ENCODE measurements around the gene PRPF8. TPM values are rescaled to one million over a fixed set of nuclear protein-coding genes. Genes with fewer than 3 reads are reported as not detected.

Gene PRPF8
- 100 to 1,000 TPM; 145 to 281 (median 182) TPM for total RNA-seq

DNA sequence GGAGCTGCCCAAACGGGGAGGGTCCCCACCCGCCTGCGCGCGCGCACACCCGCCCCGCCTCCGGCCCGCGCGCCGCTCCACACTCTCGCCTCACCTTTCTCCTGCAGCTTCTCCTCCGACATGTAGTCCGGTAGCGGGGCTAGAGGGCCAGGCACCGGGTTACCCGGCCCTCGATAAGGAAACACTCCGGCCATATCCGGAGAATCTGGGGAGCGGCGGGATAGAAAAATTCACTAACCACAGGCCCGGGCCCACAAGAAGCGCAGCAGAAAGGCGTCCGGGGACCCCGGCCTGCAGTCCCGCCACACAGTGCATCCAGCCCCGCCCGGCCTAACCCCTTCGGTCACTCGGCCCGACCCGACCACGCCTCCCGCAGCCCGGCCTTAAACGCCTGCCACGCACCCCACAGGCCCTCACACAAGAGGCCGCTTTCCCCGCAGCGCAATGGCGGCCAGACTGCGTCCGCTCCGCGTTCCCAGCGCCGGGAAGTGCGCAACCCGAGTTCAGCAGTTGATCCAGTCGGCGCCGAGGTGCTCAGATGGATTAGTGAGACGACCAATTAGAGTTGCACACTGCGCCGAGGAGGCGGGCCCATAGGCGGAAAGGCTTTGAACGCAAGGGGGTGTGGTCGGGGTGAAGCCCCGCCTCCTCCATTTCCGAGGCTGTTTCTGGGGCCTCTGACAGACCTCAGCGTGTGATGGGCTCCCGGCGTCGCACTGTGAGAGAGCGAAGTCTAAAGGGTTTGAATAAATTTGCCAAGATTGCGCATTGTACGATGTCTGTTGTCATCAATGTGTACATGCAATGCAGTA, at the start of gene PRPF8:
TSS of gene PRPF8 (minus strand) at position 490 of the 812 bp plus-strand sequence. CDS start at position 194, 296 bp downstream.
- TF ChIP-seq, protein P1, sequence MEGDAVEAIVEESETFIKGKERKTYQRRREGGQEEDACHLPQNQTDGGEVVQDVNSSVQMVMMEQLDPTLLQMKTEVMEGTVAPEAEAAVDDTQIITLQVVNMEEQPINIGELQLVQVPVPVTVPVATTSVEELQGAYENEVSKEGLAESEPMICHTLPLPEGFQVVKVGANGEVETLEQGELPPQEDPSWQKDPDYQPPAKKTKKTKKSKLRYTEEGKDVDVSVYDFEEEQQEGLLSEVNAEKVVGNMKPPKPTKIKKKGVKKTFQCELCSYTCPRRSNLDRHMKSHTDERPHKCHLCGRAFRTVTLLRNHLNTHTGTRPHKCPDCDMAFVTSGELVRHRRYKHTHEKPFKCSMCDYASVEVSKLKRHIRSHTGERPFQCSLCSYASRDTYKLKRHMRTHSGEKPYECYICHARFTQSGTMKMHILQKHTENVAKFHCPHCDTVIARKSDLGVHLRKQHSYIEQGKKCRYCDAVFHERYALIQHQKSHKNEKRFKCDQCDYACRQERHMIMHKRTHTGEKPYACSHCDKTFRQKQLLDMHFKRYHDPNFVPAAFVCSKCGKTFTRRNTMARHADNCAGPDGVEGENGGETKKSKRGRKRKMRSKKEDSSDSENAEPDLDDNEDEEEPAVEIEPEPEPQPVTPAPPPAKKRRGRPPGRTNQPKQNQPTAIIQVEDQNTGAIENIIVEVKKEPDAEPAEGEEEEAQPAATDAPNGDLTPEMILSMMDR (IDR thresholded peaks at IDR 0.05; ENCODE audit: low read depth): no peak

DNA sequence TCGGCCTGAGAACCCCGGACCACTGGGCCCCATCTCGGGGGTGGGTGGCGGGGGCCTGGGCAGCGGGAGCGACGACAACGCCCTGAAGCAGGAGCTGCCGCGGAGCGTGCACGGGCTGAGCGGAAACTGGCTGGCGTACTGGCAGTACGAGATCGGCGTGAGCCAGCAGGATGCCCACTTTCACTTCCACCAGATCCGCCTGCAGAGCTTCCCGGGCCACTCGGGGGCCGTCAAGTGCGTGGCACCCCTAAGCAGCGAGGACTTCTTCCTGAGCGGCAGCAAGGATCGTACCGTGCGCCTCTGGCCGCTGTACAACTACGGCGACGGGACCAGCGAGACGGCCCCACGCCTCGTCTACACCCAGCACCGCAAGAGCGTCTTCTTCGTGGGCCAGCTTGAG, 49.1 kb upstream of the PRPF8 start:
- TF ChIP-seq, protein P1 (IDR thresholded peaks at IDR 0.05; ENCODE audit: low read depth): no peak

- TF ChIP-seq, protein P1 (IDR thresholded peaks at IDR 0.05; ENCODE audit: low read depth): no peak
These were observed 48.2 kb upstream of the PRPF8 start for GRCh38 chr17:1732833-1733321.

- TF ChIP-seq, protein P1 (IDR thresholded peaks at IDR 0.05; ENCODE audit: low read depth): no peak
These were observed 47.7 kb upstream of the PRPF8 start for GRCh38 chr17:1732241-1732832.

DNA sequence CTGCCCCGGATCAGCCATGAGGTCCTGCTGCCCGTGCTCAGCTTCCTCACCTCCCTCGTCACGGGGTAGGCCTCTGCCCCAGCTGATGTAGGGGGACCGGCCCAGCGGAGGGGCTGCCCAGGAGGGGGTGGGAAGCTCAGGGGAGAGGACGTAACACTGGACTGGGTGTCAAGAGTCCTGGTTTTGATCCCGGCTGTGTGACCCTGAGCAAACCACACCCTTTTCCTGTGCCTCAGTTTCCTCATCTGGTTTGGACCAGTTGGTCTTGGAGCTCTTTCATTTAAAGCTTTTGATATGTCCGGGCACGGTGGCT, 46.5 kb upstream of the PRPF8 start:
- TF ChIP-seq, protein P1 (IDR thresholded peaks at IDR 0.05; ENCODE audit: low read depth): no peak

DNA sequence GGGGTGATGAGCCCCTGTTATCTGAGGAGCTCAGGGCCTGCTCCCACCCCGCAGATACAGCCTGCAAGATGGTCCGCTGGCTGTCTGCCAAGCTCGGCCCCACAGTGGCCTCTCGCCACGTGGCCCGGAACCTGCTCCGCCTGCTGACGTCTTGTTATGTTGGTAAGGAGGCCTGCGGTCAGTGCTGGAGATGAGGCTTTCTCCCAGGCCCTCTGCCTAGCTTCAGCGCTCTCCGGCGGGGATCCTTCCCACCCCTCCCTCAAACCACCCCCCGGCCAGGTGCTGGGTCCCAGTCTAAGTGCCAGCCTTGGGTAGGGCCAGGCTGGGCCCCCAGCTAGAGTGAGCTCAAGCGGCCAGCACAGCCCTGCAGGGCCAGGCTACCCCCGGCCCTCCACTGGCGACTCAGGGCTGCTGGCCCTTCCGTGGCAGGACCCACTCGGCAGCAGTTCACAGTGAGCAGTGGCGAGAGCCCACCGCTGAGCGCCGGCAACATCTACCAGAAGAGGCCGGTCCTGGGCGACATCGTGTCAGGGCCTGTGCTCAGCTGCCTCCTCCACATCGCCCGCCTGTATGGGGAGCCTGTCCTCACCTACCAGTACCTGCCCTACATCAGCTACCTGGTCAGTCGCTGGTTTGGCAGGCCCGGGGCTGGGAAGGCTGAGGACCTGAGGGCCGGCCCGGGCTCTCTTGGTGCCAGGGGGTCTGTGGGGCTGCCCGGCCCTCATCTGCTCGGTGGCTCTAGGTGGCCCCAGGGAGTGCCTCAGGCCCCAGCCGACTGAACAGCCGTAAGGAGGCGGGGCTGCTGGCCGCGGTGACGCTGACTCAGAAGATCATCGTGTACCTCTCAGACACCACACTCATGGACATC, 45.9 kb upstream of the PRPF8 start:
- TF ChIP-seq, protein P1 (IDR thresholded peaks at IDR 0.05; ENCODE audit: low read depth): no peak

GRCh38 chr17:1729966-1730325, 45.3 kb upstream of the PRPF8 start:
- TF ChIP-seq, protein P1 (IDR thresholded peaks at IDR 0.05; ENCODE audit: low read depth): no peak
